GM12864 (cell line): ENCODE measurements around the gene PPP1R13L.

Experiments used
- DNase-seq: peaks from one replicate; pipeline ENCODE4 v3.0.0-alpha.2; 2011; ENCODE audit warnings: low read depth
- H3K4me3 ChIP-seq: 2 replicates; pipeline ENCODE4 v1.5.1; 2011; ENCODE audit warnings: mild to moderate bottlenecking, low read depth, low read length, control low read depth
- TF ChIP-seq, protein P1 (sequence below): IDR thresholded peaks from 2 replicates; pipeline ENCODE4 v1.5.1; 2011; ENCODE audit warnings: low read depth, mild to moderate bottlenecking, moderate library complexity, low read length, control low read depth, inconsistent platforms; ENCODE audit errors: missing control alignments

PPP1R13L gene

DNA sequence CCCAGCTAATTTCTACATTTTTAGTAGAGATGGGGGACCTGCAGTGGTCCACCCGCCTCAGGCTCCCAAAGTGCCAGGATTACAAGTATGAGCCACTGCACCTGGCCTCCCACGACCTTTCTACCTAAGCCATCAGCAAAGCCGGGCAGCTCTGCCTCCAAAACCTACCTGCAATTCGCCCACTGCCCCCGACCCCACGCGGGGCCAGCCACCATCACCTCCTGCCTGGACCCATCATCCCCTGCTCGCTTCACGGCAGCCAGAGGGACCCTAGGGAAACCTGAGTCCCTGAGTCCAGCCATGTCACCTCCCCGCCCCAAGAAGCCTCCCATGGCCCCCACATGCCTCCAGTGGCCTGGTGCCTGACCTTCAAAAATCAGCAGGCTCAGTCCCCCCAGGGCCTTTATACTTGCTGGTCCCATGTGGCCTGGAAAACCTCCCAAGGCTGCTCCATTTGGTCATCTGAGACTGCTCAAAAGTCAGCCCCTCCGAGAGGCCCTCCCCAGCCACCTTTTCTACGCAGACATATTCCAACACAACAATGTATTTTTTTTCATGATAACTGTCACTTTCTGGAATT, 46.6 kb downstream of the PPP1R13L start:
- no peak for DNase-seq
- H3K4me3 ChIP-seq, result no peak overlapping the region
- TF ChIP-seq, protein P1, sequence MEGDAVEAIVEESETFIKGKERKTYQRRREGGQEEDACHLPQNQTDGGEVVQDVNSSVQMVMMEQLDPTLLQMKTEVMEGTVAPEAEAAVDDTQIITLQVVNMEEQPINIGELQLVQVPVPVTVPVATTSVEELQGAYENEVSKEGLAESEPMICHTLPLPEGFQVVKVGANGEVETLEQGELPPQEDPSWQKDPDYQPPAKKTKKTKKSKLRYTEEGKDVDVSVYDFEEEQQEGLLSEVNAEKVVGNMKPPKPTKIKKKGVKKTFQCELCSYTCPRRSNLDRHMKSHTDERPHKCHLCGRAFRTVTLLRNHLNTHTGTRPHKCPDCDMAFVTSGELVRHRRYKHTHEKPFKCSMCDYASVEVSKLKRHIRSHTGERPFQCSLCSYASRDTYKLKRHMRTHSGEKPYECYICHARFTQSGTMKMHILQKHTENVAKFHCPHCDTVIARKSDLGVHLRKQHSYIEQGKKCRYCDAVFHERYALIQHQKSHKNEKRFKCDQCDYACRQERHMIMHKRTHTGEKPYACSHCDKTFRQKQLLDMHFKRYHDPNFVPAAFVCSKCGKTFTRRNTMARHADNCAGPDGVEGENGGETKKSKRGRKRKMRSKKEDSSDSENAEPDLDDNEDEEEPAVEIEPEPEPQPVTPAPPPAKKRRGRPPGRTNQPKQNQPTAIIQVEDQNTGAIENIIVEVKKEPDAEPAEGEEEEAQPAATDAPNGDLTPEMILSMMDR, result no peak

DNA sequence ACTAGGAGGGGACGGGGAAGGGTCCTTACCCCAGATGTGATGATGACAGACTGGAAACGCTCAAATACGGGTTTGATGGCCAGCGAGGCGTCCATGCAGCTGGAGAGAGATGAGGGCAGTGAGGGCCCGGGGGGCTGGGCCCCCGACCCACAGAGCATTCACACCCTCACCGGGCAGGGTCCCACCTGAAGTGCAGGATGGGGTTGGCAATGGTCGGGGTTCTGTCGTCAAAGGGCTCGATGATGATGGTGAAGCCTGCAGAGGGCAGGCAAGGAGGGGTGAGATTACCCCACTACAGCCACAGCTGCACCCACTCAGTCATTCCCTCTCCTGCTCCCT, 47.5 kb downstream of the PPP1R13L start:
- TF ChIP-seq, protein P1, result no peak
- no peak for DNase-seq
- H3K4me3 ChIP-seq, result no peak overlapping the region

DNA sequence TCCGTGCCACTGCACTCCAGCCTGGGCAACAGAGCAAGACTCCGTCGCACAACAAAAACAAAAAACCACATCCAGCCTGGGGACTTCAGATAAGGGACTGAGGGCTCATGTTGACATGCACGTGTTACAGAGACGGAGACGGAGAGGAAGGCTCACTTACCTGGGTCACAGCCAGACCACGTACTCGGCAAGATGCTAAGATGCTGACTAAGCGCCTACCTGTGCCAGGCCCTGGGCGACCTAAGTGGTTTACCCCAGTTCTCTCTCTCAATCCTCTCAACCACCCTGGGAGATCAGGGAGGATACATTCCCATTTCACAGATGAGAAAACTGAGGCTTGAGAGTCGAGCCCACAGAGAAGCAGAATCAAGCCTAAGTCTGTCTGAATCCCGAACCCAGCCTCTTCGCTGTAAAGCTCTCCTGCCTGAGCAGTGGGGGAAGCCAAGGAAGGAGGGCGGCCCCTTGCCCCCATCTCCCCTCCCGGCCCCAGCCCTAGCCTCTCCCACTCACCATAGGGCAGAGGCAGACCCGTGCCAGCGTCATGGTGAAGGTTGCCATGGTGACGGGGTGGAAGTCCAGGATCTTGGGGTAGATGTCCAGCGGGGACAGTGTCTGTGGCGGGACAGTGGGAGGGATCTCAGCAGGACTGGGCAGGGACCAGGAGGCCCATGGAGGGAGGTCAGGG, 48.0 kb downstream of the PPP1R13L start:
- TF ChIP-seq, protein P1, result no peak
- DNase-seq, result no peak
- H3K4me3 ChIP-seq, result no peak overlapping the region

DNA sequence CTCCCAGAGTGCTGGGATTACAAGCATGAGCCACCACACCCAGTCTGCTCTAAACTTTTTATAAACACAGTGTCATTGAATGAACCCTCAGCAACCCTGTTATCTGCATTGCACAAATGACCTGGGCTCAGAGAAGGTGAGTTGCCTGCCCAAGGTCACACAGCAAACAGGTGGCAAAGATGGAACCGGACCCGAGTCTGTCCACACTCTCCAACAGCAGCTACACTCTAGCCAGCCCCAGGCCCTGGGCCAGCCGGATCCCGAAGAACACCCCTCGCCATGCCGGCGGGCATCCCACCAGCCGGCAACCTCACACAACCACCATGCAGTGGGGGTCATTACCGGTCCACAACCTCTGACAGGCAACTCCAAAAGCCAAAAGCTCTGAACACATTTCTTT, 49.0 kb downstream of the PPP1R13L start:
- DNase-seq, result no peak
- H3K4me3 ChIP-seq, result no peak overlapping the region
- TF ChIP-seq, protein P1, result no peak

DNA sequence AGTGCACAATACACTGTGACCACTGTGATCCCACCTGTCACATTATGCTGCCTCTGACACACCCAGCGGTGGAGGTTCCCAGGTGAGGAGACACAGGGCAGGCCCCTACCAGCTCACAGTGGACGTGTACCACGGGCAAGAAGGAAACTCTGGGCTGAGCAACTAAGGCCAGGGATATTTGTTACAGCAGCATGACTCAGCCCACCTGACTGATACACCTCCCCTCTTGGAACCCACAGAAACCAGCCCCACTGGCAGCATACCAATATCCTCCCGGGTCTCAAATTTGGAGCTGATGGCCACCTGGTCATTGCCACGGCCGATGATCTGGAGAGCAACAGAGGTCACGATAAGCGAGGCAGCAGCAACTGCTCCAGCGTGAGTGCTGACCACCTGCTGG, 49.5 kb downstream of the PPP1R13L start:
- no peak overlapping the region for H3K4me3 ChIP-seq
- TF ChIP-seq, protein P1, result no peak
- no peak for DNase-seq

DNA sequence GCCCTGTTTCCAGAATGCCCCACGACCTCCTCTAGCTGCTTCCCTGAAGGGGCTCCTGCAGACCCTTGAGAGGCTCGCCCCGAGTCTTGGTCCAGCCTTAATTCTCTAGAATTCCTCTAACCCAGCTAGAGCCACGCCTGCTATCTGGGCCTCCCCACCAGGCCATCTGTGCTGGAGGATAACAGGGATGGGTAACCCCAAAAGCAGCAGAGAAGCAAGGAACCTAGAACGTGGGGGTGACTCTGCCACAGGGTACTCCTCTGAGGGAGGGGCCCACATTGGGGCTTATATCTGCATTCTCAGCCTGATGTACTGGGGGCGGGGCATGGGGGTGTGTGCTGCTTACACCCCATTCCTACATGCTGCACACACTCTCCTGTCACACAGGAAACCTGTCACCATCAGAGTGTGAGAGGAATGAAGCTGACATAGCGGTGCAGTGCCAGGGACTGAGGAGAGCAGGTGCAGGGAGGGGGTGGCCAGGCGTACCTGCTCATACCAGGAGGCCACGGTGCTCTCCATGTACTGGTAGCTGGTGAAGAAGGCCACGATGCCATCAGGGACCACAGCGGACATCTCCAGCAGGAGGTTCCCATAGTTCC, 50.5 kb downstream of the PPP1R13L start:
- H3K4me3 ChIP-seq, result no peak overlapping the region
- no peak for DNase-seq
- TF ChIP-seq, protein P1, result no peak
